ENCODE data around the gene TPP2.

GRCh38 chr13:102670130-102670529 is 73.3 kb downstream of the TPP2 start:
- TF ChIP-seq CTCF (IDR thresholded peaks at IDR 0.05; ENCODE audit: low read length): no peak
- TF ChIP-seq EZH2 (optimal IDR thresholded peaks at IDR 0.05; ENCODE audit: low read depth, low read length): no peak
- TF ChIP-seq EZH2phosphoT487 (IDR thresholded peaks at IDR 0.05; ENCODE audit: low read length): no peak
